Measurements from ENCODE around the gene KIF5A. TPM values are rescaled to one million over a fixed set of nuclear protein-coding genes. Genes with fewer than 3 reads are reported as not detected.

KIF5A gene
- total and polyA plus RNA-seq, 4 donors = 0.05 to 0.34 (median 0.14) TPM

DNA sequence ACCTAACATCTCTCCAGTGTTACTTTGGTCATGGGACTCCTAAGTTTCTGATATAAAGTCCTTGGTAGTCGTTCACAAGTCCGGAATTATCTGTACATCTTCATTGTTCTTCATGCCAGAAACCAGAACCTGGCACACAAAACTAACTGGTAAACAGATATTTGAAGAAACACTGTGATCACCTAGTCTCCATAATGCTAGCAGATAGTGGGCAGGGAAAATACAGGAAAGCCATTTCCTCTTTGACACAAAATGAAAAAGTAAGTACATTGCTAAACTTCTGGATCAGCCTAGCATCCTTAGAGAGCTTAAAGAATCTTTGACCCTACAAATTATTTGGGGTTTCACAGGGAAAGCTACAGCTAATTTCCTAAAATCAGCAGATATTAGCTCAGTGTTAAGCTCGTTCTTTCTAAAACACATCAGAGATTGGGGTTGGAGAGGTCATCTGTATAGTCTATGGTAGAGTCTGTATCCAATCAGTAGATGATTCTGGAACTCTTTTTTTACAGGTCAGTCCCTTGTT lies 34.4 kb upstream of the KIF5A start:
- no peak for TF ChIP-seq CTCF (IDR thresholded peaks at IDR 0.05; ENCODE audit: control extremely low read depth, extremely low read depth)
- 75 to 88% methylated on average over 3 of the region's 3 CpGs for WGBS, 2 donors
- peaks cover 4 to 20% (median 12%) of the 10 kb centered on the region in 5 donors for H3K4me1 ChIP-seq (ENCODE audit: control insufficient read depth in 5 of 5, insufficient read depth in 5 of 5, low read length in 5 of 5)
- no peak overlapping the region for H3K4me3 ChIP-seq
- no peak overlapping the region for H3K9ac ChIP-seq (ENCODE audit: insufficient read depth in 1 of 2, low read length in 2 of 2)
- no peak for ATAC-seq (ENCODE audit: insufficient read depth, low FRiP score)
- DNase-seq = no peak
- H3K27ac ChIP-seq (ENCODE audit: low read depth in 1 of 2, low read length in 1 of 2) = no peak overlapping the region
- no peaks in the 10 kb centered on the region for H3K27me3 ChIP-seq (ENCODE audit: control insufficient read depth in 3 of 3, insufficient read depth in 3 of 3, low read length in 2 of 3)
- H3K36me3 ChIP-seq (ENCODE audit: control insufficient read depth in 4 of 4, insufficient read depth in 4 of 4, low read length in 4 of 4) = peaks cover 25 to 50% (median 35%) of the 10 kb centered on the region in 4 donors
- no peaks in the 10 kb centered on the region for H3K9me3 ChIP-seq (ENCODE audit: control insufficient read depth in 4 of 4, insufficient read depth in 3 of 4, low read length in 3 of 4)

- Histone ChIP-seq H3K4me1 (ENCODE audit: control insufficient read depth in 5 of 5, insufficient read depth in 5 of 5, low read length in 5 of 5) (peaks cover 4 to 22% (median 12%) of the 10 kb centered on the region in 5 donors), H3K36me3 (ENCODE audit: control insufficient read depth in 4 of 4, insufficient read depth in 4 of 4, low read length in 4 of 4) (peaks cover 25 to 49% (median 35%) of the 10 kb centered on the region in 4 donors), H3K9me3 (ENCODE audit: control insufficient read depth in 4 of 4, insufficient read depth in 3 of 4, low read length in 3 of 4) (no peaks in the 10 kb centered on the region), H3K27me3 (ENCODE audit: control insufficient read depth in 3 of 3, insufficient read depth in 3 of 3, low read length in 2 of 3) (no peaks in the 10 kb centered on the region), H3K4me3 (no peak overlapping the region), H3K27ac (ENCODE audit: low read depth in 1 of 2, low read length in 1 of 2) (no peak overlapping the region), H3K9ac (ENCODE audit: insufficient read depth in 1 of 2, low read length in 2 of 2) (no peak overlapping the region)
- 81 to 82% methylated on average over 11 of the region's 11 CpGs for WGBS, 2 donors
- TF ChIP-seq CTCF (IDR thresholded peaks at IDR 0.05; ENCODE audit: control extremely low read depth, extremely low read depth) = no peak
- no peak for ATAC-seq (ENCODE audit: insufficient read depth, low FRiP score)
- peak in 1 of 3 donors; percentile 19 for DNase-seq
These were observed 33.8 kb upstream of the KIF5A start for GRCh38 chr12:57515934-57516541.

DNA sequence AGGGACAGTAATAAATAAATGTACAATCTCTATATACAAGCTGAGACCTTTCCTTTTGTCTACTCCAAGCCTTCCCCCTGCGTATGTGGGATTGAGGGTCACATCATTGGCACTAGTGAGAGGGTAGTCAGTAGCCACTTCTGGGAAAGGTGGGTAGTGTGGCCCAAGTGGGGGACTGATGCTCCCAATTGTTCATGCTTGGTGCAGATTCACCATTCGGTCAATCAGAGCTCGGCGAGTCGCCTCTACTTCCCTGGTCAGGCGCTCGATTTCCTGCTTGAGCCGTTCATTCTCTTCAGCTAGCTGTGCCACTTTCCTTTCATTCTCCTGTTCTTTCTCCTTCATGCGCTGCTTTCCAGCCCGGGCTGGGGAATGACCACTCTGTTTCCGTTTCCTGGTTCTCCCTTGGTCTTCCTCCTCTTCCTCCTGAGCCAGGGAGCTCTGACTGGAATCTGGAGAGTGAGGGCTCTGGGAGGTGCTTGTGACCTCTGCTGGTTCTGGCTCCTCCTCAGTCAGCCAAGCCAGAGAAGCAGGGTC lies 33.2 kb upstream of the KIF5A start:
- H3K4me3 ChIP-seq = no peak overlapping the region
- peaks cover 4 to 28% (median 17%) of the 10 kb centered on the region in 5 donors for H3K4me1 ChIP-seq (ENCODE audit: control insufficient read depth in 5 of 5, insufficient read depth in 5 of 5, low read length in 5 of 5)
- no peak for TF ChIP-seq CTCF (IDR thresholded peaks at IDR 0.05; ENCODE audit: control extremely low read depth, extremely low read depth)
- 89% methylated on average over 11 of the region's 11 CpGs for WGBS, 2 donors
- ATAC-seq (ENCODE audit: insufficient read depth, low FRiP score) (no peak), DNase-seq (no peak)
- H3K9me3 ChIP-seq (ENCODE audit: control insufficient read depth in 4 of 4, insufficient read depth in 3 of 4, low read length in 3 of 4) = no peaks in the 10 kb centered on the region
- no peak overlapping the region for H3K9ac ChIP-seq (ENCODE audit: insufficient read depth in 1 of 2, low read length in 2 of 2)
- no peak overlapping the region for H3K27ac ChIP-seq (ENCODE audit: low read depth in 1 of 2, low read length in 1 of 2)
- no peaks in the 10 kb centered on the region for H3K27me3 ChIP-seq (ENCODE audit: control insufficient read depth in 3 of 3, insufficient read depth in 3 of 3, low read length in 2 of 3)
- peaks cover 25 to 46% (median 33%) of the 10 kb centered on the region in 4 donors for H3K36me3 ChIP-seq (ENCODE audit: control insufficient read depth in 4 of 4, insufficient read depth in 4 of 4, low read length in 4 of 4)

All from lung (tissue), 12 donors.